ENCODE measurements around the gene MUC5B. TPM values are rescaled to one million over a fixed set of nuclear protein-coding genes. Genes with fewer than 3 reads are reported as not detected.
A peak's percentile ranks its signal among the peaks of the same experiment; 100 is the strongest.

Gene MUC5B
- total and polyA plus RNA-seq, 2 experiments from 2014 or later = not detected

- no peak overlapping the region for H3K9ac ChIP-seq
- no peaks in the 10 kb centered on the region for H3K9me2 ChIP-seq (ENCODE audit: insufficient read depth)
- no peaks in the 10 kb centered on the region for H3K4me1 ChIP-seq (ENCODE audit: insufficient read depth)
- no peak overlapping the region for H3K27ac ChIP-seq
- WGBS, 2 experiments (ENCODE audit: low coverage in 1 of 2, low lambda C conversion rate in 2 of 2, missing lambda C conversion rate in 2 of 2) = 56 to 67% methylated on average over 4 to 5 of the region's 5 CpGs
- no peak overlapping the region for H2AFZ ChIP-seq
- no peaks in the 10 kb centered on the region for H4K20me1 ChIP-seq (ENCODE audit: insufficient read depth)
- H3K79me2 ChIP-seq (ENCODE audit: insufficient read depth) = no peaks in the 10 kb centered on the region
- no peak overlapping the region for H3K4me3 ChIP-seq
- no peaks in the 10 kb centered on the region for H3K27me3 ChIP-seq (replicated peaks; ENCODE audit: insufficient read depth)
- H3K4me2 ChIP-seq (ENCODE audit: unreplicated experiment) = no peak overlapping the region
- no peaks in the 10 kb centered on the region for H3F3A ChIP-seq (ENCODE audit: insufficient read depth)
- TF ChIP-seq EZH2 (IDR thresholded peaks at IDR 0.05; ENCODE audit: insufficient read depth, poor library complexity, severe bottlenecking) (no peak), EZH2phosphoT487 (IDR thresholded peaks at IDR 0.05; ENCODE audit: insufficient read depth, low read depth) (no peak)
- H3K36me3 ChIP-seq (ENCODE audit: low read depth) = no peaks in the 10 kb centered on the region
- no peak for DNase-seq
- in situ Hi-C loops (cut with MboI) = no loop called here
- H3K9me3 ChIP-seq (ENCODE audit: low read depth) = no peaks in the 10 kb centered on the region
Observed at GRCh38 chr11:1269957-1270356, 47.1 kb downstream of the MUC5B start.

GRCh38 chr11:1270476-1270875 lies 47.6 kb downstream of the MUC5B start:
- no peaks in the 10 kb centered on the region for H3K79me2 ChIP-seq (ENCODE audit: insufficient read depth)
- no peaks in the 10 kb centered on the region for H3K9me3 ChIP-seq (ENCODE audit: low read depth)
- 88 to 91% methylated on average over 10 of the region's 10 CpGs for WGBS, 2 experiments (ENCODE audit: low coverage in 1 of 2, low lambda C conversion rate in 2 of 2, missing lambda C conversion rate in 2 of 2)
- H3K4me2 ChIP-seq (ENCODE audit: unreplicated experiment) = no peak overlapping the region
- no peak overlapping the region for H3K4me3 ChIP-seq
- TF ChIP-seq EZH2phosphoT487 (IDR thresholded peaks at IDR 0.05; ENCODE audit: insufficient read depth, low read depth) = no peak
- no peak for TF ChIP-seq EZH2 (IDR thresholded peaks at IDR 0.05; ENCODE audit: insufficient read depth, poor library complexity, severe bottlenecking)
- H3K9ac ChIP-seq = no peak overlapping the region
- H3K9me2 ChIP-seq (ENCODE audit: insufficient read depth) = no peaks in the 10 kb centered on the region
- H4K20me1 ChIP-seq (ENCODE audit: insufficient read depth) = no peaks in the 10 kb centered on the region
- no peaks in the 10 kb centered on the region for H3K36me3 ChIP-seq (ENCODE audit: low read depth)
- DNase-seq = no peak
- H3K27me3 ChIP-seq (replicated peaks; ENCODE audit: insufficient read depth) = no peaks in the 10 kb centered on the region
- in situ Hi-C loops (cut with MboI) = no loop called here
- no peaks in the 10 kb centered on the region for H3K4me1 ChIP-seq (ENCODE audit: insufficient read depth)
- H2AFZ ChIP-seq = no peak overlapping the region
- no peak overlapping the region for H3K27ac ChIP-seq
- H3F3A ChIP-seq (ENCODE audit: insufficient read depth) = no peaks in the 10 kb centered on the region

GRCh38 chr11:1271002-1271401 lies 48.1 kb downstream of the MUC5B start:
- no peaks in the 10 kb centered on the region for H3K27me3 ChIP-seq (replicated peaks; ENCODE audit: insufficient read depth)
- no peaks in the 10 kb centered on the region for H3K79me2 ChIP-seq (ENCODE audit: insufficient read depth)
- no peaks in the 10 kb centered on the region for H3K9me3 ChIP-seq (ENCODE audit: low read depth)
- no peaks in the 10 kb centered on the region for H4K20me1 ChIP-seq (ENCODE audit: insufficient read depth)
- H3K4me1 ChIP-seq (ENCODE audit: insufficient read depth) = no peaks in the 10 kb centered on the region
- H3K36me3 ChIP-seq (ENCODE audit: low read depth) = no peaks in the 10 kb centered on the region
- no peaks in the 10 kb centered on the region for H3F3A ChIP-seq (ENCODE audit: insufficient read depth)
- in situ Hi-C loops (cut with MboI) = no loop called here
- H3K9ac ChIP-seq = no peak overlapping the region
- H3K4me2 ChIP-seq (ENCODE audit: unreplicated experiment) = no peak overlapping the region
- H3K4me3 ChIP-seq = no peak overlapping the region
- no peaks in the 10 kb centered on the region for H3K9me2 ChIP-seq (ENCODE audit: insufficient read depth)
- H2AFZ ChIP-seq = no peak overlapping the region
- WGBS, 2 experiments (ENCODE audit: low coverage in 1 of 2, low lambda C conversion rate in 2 of 2, missing lambda C conversion rate in 2 of 2) = 38 to 43% methylated on average over 13 of the region's 13 CpGs
- H3K27ac ChIP-seq = no peak overlapping the region
- peak; percentile 15 for DNase-seq
- TF ChIP-seq EZH2phosphoT487 (IDR thresholded peaks at IDR 0.05; ENCODE audit: insufficient read depth, low read depth) (no peak), EZH2 (IDR thresholded peaks at IDR 0.05; ENCODE audit: insufficient read depth, poor library complexity, severe bottlenecking) (no peak)

GRCh38 chr11:1271406-1271805 lies 48.5 kb downstream of the MUC5B start:
- Histone ChIP-seq H3K36me3 (ENCODE audit: low read depth) (no peaks in the 10 kb centered on the region), H3K9me3 (ENCODE audit: low read depth) (no peaks in the 10 kb centered on the region), H3K9me2 (ENCODE audit: insufficient read depth) (no peaks in the 10 kb centered on the region), H3F3A (ENCODE audit: insufficient read depth) (no peaks in the 10 kb centered on the region), H2AFZ (no peak overlapping the region), H3K4me3 (no peak overlapping the region), H3K9ac (no peak overlapping the region), H3K4me1 (ENCODE audit: insufficient read depth) (no peaks in the 10 kb centered on the region), H4K20me1 (ENCODE audit: insufficient read depth) (no peaks in the 10 kb centered on the region), H3K27me3 (replicated peaks; ENCODE audit: insufficient read depth) (no peaks in the 10 kb centered on the region), H3K4me2 (ENCODE audit: unreplicated experiment) (no peak overlapping the region), H3K27ac (no peak overlapping the region), H3K79me2 (ENCODE audit: insufficient read depth) (no peaks in the 10 kb centered on the region)
- DNase-seq = no peak
- in situ Hi-C loops (cut with MboI) = no loop called here
- TF ChIP-seq EZH2 (IDR thresholded peaks at IDR 0.05; ENCODE audit: insufficient read depth, poor library complexity, severe bottlenecking) (no peak), EZH2phosphoT487 (IDR thresholded peaks at IDR 0.05; ENCODE audit: insufficient read depth, low read depth) (no peak)
- 74 to 75% methylated on average over 9 of the region's 9 CpGs for WGBS, 2 experiments (ENCODE audit: low coverage in 1 of 2, low lambda C conversion rate in 2 of 2, missing lambda C conversion rate in 2 of 2)

GRCh38 chr11:1271927-1272326 lies 49.1 kb downstream of the MUC5B start:
- Histone ChIP-seq H3K36me3 (ENCODE audit: low read depth) (no peaks in the 10 kb centered on the region), H3K9me2 (ENCODE audit: insufficient read depth) (no peaks in the 10 kb centered on the region), H4K20me1 (ENCODE audit: insufficient read depth) (no peaks in the 10 kb centered on the region), H3K4me3 (no peak overlapping the region), H3K27me3 (replicated peaks; ENCODE audit: insufficient read depth) (no peaks in the 10 kb centered on the region), H3K9me3 (ENCODE audit: low read depth) (no peaks in the 10 kb centered on the region), H3K4me1 (ENCODE audit: insufficient read depth) (no peaks in the 10 kb centered on the region), H3K9ac (no peak overlapping the region), H2AFZ (no peak overlapping the region), H3F3A (ENCODE audit: insufficient read depth) (no peaks in the 10 kb centered on the region), H3K79me2 (ENCODE audit: insufficient read depth) (no peaks in the 10 kb centered on the region), H3K4me2 (ENCODE audit: unreplicated experiment) (no peak overlapping the region), H3K27ac (no peak overlapping the region)
- no peak for TF ChIP-seq EZH2phosphoT487 (IDR thresholded peaks at IDR 0.05; ENCODE audit: insufficient read depth, low read depth)
- TF ChIP-seq EZH2 (IDR thresholded peaks at IDR 0.05; ENCODE audit: insufficient read depth, poor library complexity, severe bottlenecking) = no peak
- in situ Hi-C loops (cut with MboI) = no loop called here
- WGBS, 2 experiments (ENCODE audit: low coverage in 1 of 2, low lambda C conversion rate in 2 of 2, missing lambda C conversion rate in 2 of 2) = 83 to 86% methylated on average over 12 to 30 of the region's 30 CpGs
- DNase-seq = no peak
